ENCODE data around the gene MAML3.

Gene MAML3

DNA sequence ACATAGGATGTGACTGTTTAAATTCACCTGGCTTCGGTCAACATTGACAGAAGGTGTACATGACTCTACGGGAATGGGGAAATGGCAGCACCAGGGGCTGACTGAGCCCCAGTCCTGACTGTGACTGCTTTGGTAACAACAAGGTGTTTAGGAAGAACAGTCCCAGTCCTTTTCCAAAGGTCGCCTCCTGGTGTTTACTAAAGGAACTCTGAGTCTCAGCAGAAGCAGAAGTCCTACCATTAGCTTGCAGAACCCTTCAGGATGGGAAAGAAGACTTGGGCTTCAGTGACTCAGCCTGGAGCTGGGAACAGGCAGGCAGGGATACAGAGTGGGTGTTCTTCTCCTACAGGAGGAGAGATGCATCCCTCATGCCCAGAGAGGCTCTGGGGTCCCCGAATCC, 385.1 kb downstream of the MAML3 start:
- in situ Hi-C loops (cut with MboI; ENCODE audit: low sequenced_read_pairs, unreplicated experiment): no loop called here
- no peak for DNase-seq (ENCODE audit: low spot score)
- TF ChIP-seq, protein P1, sequence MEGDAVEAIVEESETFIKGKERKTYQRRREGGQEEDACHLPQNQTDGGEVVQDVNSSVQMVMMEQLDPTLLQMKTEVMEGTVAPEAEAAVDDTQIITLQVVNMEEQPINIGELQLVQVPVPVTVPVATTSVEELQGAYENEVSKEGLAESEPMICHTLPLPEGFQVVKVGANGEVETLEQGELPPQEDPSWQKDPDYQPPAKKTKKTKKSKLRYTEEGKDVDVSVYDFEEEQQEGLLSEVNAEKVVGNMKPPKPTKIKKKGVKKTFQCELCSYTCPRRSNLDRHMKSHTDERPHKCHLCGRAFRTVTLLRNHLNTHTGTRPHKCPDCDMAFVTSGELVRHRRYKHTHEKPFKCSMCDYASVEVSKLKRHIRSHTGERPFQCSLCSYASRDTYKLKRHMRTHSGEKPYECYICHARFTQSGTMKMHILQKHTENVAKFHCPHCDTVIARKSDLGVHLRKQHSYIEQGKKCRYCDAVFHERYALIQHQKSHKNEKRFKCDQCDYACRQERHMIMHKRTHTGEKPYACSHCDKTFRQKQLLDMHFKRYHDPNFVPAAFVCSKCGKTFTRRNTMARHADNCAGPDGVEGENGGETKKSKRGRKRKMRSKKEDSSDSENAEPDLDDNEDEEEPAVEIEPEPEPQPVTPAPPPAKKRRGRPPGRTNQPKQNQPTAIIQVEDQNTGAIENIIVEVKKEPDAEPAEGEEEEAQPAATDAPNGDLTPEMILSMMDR (IDR thresholded peaks at IDR 0.05; ENCODE audit: borderline replicate concordance, control extremely low read depth, extremely low read depth, insufficient read depth, missing control alignments): no peak

DNA sequence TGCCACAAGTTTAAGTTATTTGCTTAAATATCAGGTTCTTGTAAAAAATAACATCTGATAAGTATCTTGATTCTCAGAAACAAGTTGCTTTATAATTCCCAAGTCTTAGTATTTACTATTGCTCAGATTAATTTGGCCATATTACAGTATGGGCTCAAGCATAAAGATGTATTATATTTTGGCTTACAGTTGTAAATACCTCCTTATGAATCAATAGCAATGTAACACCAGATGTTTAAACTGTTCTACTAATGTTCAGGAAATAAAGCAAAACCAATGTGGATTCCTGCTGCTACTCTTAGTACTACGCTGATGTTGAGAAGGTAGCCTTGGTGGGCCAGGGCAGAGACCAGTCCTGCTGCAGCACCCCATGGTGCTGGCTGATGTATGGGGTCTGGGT, 385.6 kb downstream of the MAML3 start:
- in situ Hi-C loops (cut with MboI; ENCODE audit: low sequenced_read_pairs, unreplicated experiment): no loop called here
- DNase-seq (ENCODE audit: low spot score): no peak
- TF ChIP-seq, protein P1 (IDR thresholded peaks at IDR 0.05; ENCODE audit: borderline replicate concordance, control extremely low read depth, extremely low read depth, insufficient read depth, missing control alignments): no peak

GRCh38 chr4:139767585-139767984, 386.4 kb downstream of the MAML3 start:
- TF ChIP-seq, protein P1 (IDR thresholded peaks at IDR 0.05; ENCODE audit: borderline replicate concordance, control extremely low read depth, extremely low read depth, insufficient read depth, missing control alignments): no peak
- in situ Hi-C loops (cut with MboI; ENCODE audit: low sequenced_read_pairs, unreplicated experiment): no loop called here
- no peak for DNase-seq (ENCODE audit: low spot score)

DNA sequence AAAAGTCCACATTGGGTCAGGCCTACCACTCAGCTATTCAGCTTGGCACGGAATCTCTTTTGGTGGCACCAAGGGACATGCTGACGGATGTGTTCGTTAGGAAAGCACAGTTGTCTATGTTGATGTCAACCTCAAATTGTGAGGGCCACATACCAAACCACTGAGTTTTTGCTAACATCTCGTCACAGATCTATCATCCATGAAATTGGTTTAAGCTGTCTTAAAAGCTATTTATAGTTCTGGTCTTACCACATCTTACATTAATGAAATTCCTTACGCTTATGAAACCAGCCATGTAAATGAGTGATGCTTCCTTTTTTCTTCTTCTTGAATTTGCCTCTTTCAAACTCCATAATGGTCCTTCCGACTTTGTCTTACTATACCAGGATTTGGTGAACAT, 386.8 kb downstream of the MAML3 start:
- in situ Hi-C loops (cut with MboI; ENCODE audit: low sequenced_read_pairs, unreplicated experiment): no loop called here
- DNase-seq (ENCODE audit: low spot score): no peak
- TF ChIP-seq, protein P1 (IDR thresholded peaks at IDR 0.05; ENCODE audit: borderline replicate concordance, control extremely low read depth, extremely low read depth, insufficient read depth, missing control alignments): no peak

- in situ Hi-C loops (cut with MboI; ENCODE audit: low sequenced_read_pairs, unreplicated experiment): no loop called here
- no peak for DNase-seq (ENCODE audit: low spot score)
- TF ChIP-seq, protein P1 (IDR thresholded peaks at IDR 0.05; ENCODE audit: borderline replicate concordance, control extremely low read depth, extremely low read depth, insufficient read depth, missing control alignments): no peak
Measured at GRCh38 chr4:139764686-139765310, 389.2 kb downstream of the MAML3 start.

DNA sequence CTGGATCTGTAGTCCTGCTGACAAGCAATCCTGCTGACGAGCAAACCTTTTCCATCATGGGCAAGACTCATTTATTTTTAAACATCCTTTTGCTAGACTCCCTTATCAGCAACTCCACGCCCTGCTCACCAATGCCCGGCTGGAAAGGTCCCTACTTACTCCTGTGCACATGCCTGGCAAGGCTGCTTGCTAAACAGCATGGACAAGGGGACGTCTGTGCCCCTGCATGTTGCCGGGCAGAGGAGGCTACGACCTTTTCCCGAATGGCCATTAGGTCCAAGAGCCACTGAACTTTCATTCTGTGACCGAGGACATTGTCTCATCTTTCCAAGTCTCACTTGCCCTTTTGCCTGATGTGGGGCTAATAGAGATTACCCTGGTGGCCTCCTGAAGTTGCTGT, 389.8 kb downstream of the MAML3 start:
- in situ Hi-C loops (cut with MboI; ENCODE audit: low sequenced_read_pairs, unreplicated experiment): no loop called here
- DNase-seq (ENCODE audit: low spot score): no peak
- TF ChIP-seq, protein P1 (IDR thresholded peaks at IDR 0.05; ENCODE audit: borderline replicate concordance, control extremely low read depth, extremely low read depth, insufficient read depth, missing control alignments): no peak
